Muscle of leg (tissue), 11 donors: Measurements from ENCODE around the gene GLS2. TPM values are rescaled to one million over a fixed set of nuclear protein-coding genes. Genes with fewer than 3 reads are reported as not detected.
"Not testable (repeated sequence)": the region's sequence is repeated elsewhere in the genome, so short reads cannot be mapped to it uniquely, and the experiment has no call there.

Experiments used
- DNase-seq: peaks from one replicate; pipeline ENCODE4 v3.0.0; 2013
- H3K27ac ChIP-seq: one replicate; pipeline ENCODE4 v1.5.1; 2013; ENCODE audit warnings: mild to moderate bottlenecking, low read length, control low read depth
- H3K27me3 ChIP-seq: one replicate; pipeline ENCODE4 v1.6.1; 2013; ENCODE audit warnings: low read length; ENCODE audit not compliant: control insufficient read depth, insufficient read depth
- H3K36me3 ChIP-seq: one replicate; pipeline ENCODE4 v1.6.1; 2013; ENCODE audit warnings: low read length; ENCODE audit not compliant: control insufficient read depth, insufficient read depth
- H3K4me1 ChIP-seq: one replicate; pipeline ENCODE4 v1.6.1; 2013; ENCODE audit warnings: low read length; ENCODE audit not compliant: control insufficient read depth, insufficient read depth
- H3K4me3 ChIP-seq: one replicate; pipeline ENCODE4 v1.5.1; 2013; ENCODE audit warnings: low read length, control low read depth
- H3K9me3 ChIP-seq: replicated peaks from 2 replicates; pipeline ENCODE4 v1.6.1; 2013; ENCODE audit warnings: low read depth, low read length; ENCODE audit not compliant: control insufficient read depth
- WGBS: methylation state at CpG from one replicate; pipeline ENCODE4 v1.1.5; 2013; ENCODE audit warnings: missing lambda C conversion rate; ENCODE audit not compliant: insufficient coverage; 5-methylcytosine and 5-hydroxymethylcytosine counted together
- polyA plus RNA-seq, 8 donors: library from polyadenylated mRNA; unstranded; fragments of 120-200 nt; gene quantifications; one replicate each; pipeline versions ENCODE4 v1.2.1 to v1.2.3, GENCODE V29; 2013; ENCODE audit warnings: inconsistent platforms in 1 of 8, low replicate concordance in 1 of 8; ENCODE audit not compliant: insufficient read length in 8 of 8, insufficient read depth in 1 of 8
- total RNA-seq: library from RNA; stranded (reverse); fragments of 120-200 nt; gene quantifications from one replicate; pipeline ENCODE4 v1.2.4, GENCODE V29; 2013

GLS2 gene
- total and polyA plus RNA-seq, 9 donors = 0.09 to 0.78 (median 0.38) TPM; not detected in 1

DNA sequence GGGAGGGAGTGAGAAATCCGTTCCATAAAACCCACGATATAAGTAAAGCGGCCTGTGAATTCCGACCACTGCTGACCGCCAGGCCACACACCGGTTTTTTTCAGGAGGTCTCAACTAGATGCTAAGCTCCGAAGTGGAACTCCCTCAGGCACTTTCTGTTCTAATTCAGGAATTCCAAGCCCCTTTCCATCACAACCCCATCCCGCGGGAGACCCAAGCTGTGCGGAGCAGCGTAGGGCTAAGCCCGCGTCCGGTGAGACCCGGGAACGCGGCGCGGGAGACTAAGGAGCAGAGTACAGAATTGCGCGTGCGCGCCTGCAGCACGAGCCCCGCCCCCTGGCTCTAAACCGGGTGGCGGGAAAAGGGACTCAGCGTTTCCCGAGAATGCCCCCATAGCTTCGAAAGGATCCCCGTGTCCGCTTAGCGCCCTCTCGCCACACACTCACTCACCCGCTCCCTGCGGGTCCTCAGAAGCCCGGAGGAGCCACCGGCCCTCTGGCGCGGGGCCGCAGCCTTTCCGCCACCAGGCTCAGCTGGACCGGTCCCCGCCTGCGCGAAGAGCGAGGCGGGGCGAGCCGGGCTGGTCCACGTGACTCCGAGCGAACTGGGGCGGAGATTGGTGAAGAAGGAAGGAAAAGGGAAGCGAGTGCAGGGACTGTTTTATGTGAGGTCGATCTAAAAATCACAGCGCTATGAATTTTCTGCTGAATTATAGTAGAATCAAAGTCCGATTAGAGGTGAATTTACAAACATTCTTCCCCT is 38.9 kb downstream of the GLS2 start, which contains the start of gene TIMELESS:
Gene TIMELESS (minus strand): TSS at position 567 of the 762 bp plus-strand sequence. CDS start 15,256 bp downstream, outside the sequence.
- WGBS = under 1% methylated on average over 54 of the region's 58 CpGs
- Histone ChIP-seq H3K27me3 (no peaks in the 10 kb centered on the region), H3K27ac (peak within 1 kb of the TSS; percentile 97), H3K4me3 (peak within 1 kb of the TSS; percentile 77), H3K36me3 (no peaks in the 10 kb centered on the region), H3K4me1 (peaks cover 7% of the 10 kb centered on the region), H3K9me3 (no peaks in the 10 kb centered on the region)
- DNase-seq = peak; percentile 97

DNA sequence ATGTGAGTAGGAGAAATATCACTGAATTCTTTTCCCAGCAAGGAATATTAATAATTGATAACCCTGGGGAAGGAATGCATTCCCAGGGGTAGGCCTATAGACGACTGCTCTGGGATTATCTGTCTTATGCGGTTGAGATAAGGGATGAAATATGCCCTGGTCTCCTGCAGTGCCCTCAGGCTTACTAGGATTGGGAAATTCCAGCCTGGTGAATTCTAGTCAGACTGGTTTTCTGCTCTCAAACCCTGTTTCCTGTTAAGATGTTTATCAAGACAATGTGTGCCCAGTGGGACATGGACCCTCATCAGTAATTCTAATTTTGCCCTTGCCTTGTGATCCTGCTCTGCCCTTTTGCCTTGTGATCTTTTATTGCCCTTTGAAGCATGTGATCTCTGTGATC is 44.8 kb downstream of the GLS2 start:
- not testable (repeated sequence) for H3K27me3 ChIP-seq, H3K9me3 ChIP-seq, DNase-seq, H3K4me1 ChIP-seq, H3K36me3 ChIP-seq, H3K4me3 ChIP-seq, H3K27ac ChIP-seq
- 93% methylated on average over 2 of the region's 2 CpGs for WGBS

DNA sequence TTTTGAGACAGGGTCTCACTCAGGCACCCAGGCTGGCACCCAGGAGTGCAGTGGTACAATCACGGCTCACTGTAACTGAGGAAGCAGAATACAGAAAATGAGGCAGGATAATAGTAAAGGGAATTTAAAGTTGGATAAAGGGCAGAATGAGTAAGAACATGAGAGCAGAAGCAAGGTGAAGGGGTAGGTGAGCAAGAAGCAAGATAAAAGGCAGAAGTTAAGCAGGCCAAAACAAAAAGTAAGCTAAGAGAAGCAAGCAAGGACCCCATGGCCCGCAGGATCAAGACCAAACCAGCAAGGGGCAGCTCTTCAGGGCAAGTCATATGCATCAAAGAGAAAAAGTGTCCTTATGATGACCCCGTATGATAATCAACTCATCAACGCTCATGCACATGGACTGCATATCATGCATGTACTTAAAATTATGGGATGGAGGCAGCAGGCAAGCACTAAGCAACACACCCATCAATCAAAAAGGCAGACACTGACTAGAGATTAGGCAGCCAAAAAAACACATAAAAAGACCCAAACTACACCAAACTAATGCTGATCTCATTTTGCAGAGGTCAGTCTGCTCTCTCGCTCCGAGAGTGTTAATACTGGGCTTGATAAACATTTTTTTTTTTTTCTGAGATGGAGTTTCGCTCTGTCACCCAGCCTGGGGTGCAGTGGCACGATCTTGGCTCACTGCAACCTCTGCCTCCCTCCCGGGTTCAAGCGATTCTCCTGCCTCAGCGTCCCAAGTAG is 50.4 kb downstream of the GLS2 start:
- H3K36me3 ChIP-seq = peaks cover 10% of the 10 kb centered on the region
- H3K27me3 ChIP-seq = no peaks in the 10 kb centered on the region
- 85% methylated on average over 4 of the region's 11 CpGs for WGBS
- no peaks in the 10 kb centered on the region for H3K9me3 ChIP-seq
- no peak for DNase-seq
- no peak overlapping the region for H3K4me3 ChIP-seq
- no peaks in the 10 kb centered on the region for H3K4me1 ChIP-seq
- no peak overlapping the region for H3K27ac ChIP-seq

DNA sequence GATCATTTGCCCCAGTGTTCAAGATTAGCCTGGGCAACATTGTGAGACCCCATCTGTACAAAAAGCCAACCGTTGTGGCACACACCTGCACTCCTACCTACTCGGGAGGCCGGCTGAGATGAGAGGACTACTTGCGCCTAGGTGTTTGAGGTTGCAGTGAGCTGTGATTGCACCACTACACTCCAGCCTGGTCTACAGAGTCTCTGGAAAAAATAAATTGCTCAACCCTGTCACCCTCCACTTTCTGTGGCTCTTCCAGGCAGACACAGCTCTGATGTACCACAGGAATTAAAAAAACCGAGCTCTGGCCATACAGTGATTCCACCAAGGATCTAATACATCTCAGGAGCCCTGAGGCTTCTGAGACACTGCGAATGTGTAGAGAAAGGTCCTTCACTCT is 53.1 kb downstream of the GLS2 start:
- no peak for DNase-seq
- no CpG with 5 or more reads among the region's 6 CpGs for WGBS
- Histone ChIP-seq H3K9me3 (no peaks in the 10 kb centered on the region), H3K36me3 (peaks cover 31% of the 10 kb centered on the region), H3K4me1 (no peaks in the 10 kb centered on the region), H3K27ac (no peak overlapping the region), H3K27me3 (no peaks in the 10 kb centered on the region), H3K4me3 (no peak overlapping the region)

DNA sequence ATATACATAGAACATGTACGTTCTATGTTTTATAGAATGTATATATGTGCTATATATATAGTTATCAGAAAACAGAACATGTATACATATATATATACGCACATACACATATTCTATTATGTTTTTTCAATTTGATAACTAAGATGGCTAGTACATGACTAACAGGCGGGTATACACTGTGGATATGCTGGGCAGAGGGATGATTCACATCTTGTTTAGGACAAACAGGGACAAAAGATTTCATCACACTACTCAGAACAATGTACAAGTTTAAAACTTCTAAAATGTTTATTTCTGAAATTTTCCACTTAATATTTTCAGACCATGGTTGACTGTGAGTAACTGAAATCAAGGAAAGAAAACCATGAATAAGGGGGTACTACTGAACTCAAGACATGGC is 56.1 kb downstream of the GLS2 start:
- H3K4me1 ChIP-seq = no peaks in the 10 kb centered on the region
- H3K4me3 ChIP-seq = no peak overlapping the region
- peaks cover 49% of the 10 kb centered on the region for H3K36me3 ChIP-seq
- H3K27ac ChIP-seq = no peak overlapping the region
- H3K9me3 ChIP-seq = no peaks in the 10 kb centered on the region
- DNase-seq = no peak
- WGBS = no CpG with 5 or more reads among the region's 3 CpGs
- H3K27me3 ChIP-seq = no peaks in the 10 kb centered on the region

DNA sequence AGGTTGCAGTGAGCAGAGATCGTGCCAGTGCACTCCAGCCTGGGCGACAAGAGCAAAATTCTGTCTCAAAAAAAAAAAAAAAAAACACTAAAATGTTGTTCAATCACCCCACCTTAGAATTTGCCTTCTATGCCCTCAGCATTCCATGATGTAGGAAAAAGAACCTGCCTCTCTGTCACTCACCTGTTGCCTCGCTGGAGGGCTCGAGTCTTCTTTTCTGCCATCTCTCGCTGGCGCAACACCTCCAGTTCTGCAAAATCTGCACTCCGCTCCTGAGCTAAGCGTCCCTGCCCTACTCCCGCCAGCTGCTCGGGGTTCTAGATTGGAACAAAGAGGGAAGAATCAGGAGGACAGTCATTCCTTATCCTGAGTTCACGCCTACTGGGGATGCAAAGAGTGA is 56.7 kb downstream of the GLS2 start:
- H3K36me3 ChIP-seq = peaks cover 50% of the 10 kb centered on the region

DNA sequence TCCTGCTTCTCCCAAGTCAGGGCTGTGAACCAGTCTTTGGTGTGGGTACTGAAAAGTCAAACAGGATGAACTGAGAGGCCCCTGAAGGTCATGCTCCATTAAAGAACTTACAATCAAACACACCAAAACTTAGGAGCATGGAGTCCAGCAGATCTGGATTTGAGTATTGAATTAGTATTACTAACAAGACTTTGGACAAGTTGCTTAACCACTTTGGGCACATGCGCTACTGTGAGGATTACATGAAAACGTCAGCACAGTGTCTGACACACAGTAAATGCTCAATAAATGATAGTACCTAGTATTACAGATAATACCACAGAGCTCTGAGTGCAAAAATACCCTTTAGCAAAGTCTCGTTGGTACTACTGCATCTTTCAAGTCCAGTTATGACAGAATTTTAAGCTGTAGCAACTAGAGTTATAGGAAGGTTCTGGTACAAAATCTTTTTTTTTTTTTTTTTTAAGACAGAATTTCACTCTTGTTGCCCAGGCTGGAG is 62.0 kb downstream of the GLS2 start:
- no peaks in the 10 kb centered on the region for H3K27me3 ChIP-seq
- WGBS = no CpG with 5 or more reads among the region's 3 CpGs
- no peak overlapping the region for H3K27ac ChIP-seq
- DNase-seq = no peak
- H3K9me3 ChIP-seq = no peaks in the 10 kb centered on the region
- no peak overlapping the region for H3K4me3 ChIP-seq
- H3K36me3 ChIP-seq = peaks cover 58% of the 10 kb centered on the region
- no peaks in the 10 kb centered on the region for H3K4me1 ChIP-seq

More for the DNA sequence above, 56.7 kb downstream of the GLS2 start:
- WGBS = 96% methylated on average over 10 of the region's 11 CpGs
- DNase-seq = no peak
- no peak overlapping the region for H3K4me3 ChIP-seq
- no peaks in the 10 kb centered on the region for H3K9me3 ChIP-seq
- H3K4me1 ChIP-seq = no peaks in the 10 kb centered on the region
- no peaks in the 10 kb centered on the region for H3K27me3 ChIP-seq
- H3K27ac ChIP-seq = no peak overlapping the region

DNA sequence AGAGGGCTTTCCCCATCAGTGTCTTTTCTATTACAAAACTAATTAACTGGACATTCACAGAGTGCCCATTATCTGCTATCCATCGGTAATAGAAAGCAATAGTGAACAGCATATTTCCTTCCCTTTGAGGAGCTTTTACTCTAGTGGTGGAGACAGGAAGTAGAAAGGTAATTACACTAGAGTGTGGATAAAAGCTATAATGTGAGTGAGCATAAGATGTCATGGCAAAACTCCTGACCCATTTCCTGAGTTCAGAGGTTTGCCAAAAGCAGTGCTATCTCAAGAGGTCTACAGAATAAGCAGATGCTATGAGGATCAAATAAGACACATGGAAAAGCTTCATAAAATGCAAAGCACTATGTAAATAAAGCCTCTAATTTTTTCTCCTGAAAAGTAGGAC is 62.8 kb downstream of the GLS2 start:
- peaks cover 59% of the 10 kb centered on the region for H3K36me3 ChIP-seq
- WGBS = no CpG with 5 or more reads among the region's 1 CpG
- no peaks in the 10 kb centered on the region for H3K27me3 ChIP-seq
- H3K4me3 ChIP-seq = no peak overlapping the region
- no peaks in the 10 kb centered on the region for H3K4me1 ChIP-seq
- peak; percentile 60 for DNase-seq
- no peak overlapping the region for H3K27ac ChIP-seq
- H3K9me3 ChIP-seq = no peaks in the 10 kb centered on the region
